Muscle layer of duodenum (tissue), 2 donors: ENCODE measurements around the gene DIP2A.
"Not testable (repeated sequence)": the region's sequence is repeated elsewhere in the genome, so short reads cannot be mapped to it uniquely, and the experiment has no call there.

Experiments
- H3K27ac ChIP-seq: one replicate; pipeline ENCODE4 v1.7.0; 2013; ENCODE audit warnings: mild to moderate bottlenecking, low read length
- H3K27me3 ChIP-seq: one replicate; pipeline ENCODE4 v1.7.0; 2013; ENCODE audit warnings: low read depth, mild to moderate bottlenecking, control low read depth, low read length
- H3K36me3 ChIP-seq, 2 donors: one replicate each; pipeline ENCODE4 v1.7.0; 2013; ENCODE audit warnings: low read length in 2 of 2, control low read depth in 1 of 2, mild to moderate bottlenecking in 1 of 2; ENCODE audit not compliant: insufficient read depth in 2 of 2, control insufficient read depth in 1 of 2
- H3K4me1 ChIP-seq, 2 donors: one replicate each; pipeline ENCODE4 v1.7.0; 2013; ENCODE audit warnings: low read length in 2 of 2, mild to moderate bottlenecking in 2 of 2, control low read depth in 1 of 2, moderate library complexity in 1 of 2; ENCODE audit not compliant: insufficient read depth in 2 of 2, control insufficient read depth in 1 of 2
- H3K4me3 ChIP-seq, 2 donors: one replicate each; pipeline ENCODE4 v1.7.0; 2013; ENCODE audit warnings: low read length in 2 of 2, low read depth in 1 of 2, mild to moderate bottlenecking in 1 of 2
- H3K9me3 ChIP-seq, 2 donors: one replicate each; pipeline ENCODE4 v1.7.0; 2013; ENCODE audit warnings: low read length in 2 of 2, control low read depth in 1 of 2, mild to moderate bottlenecking in 1 of 2; ENCODE audit not compliant: control insufficient read depth in 1 of 2
- donor health status: healthy.

DIP2A gene

DNA sequence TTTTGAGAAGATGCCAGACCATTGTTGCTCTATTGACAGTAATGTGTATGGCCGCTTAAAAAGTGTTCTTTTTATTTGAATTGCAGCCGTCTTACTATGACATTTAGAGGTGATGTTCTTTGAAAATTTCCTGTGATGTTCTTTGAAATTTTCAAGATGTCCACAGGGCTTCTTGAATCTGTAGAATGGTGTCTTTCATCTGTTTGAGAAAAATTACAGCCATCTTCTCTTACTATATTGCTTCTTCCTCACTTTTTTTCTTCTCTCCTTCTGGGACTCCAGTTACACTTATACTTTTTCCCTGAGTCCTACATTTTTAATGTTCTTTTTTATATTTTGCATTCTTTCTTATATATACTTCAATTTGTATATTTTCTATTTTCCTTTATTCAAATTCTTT lies 57.4 kb downstream of the DIP2A start:
- no peak overlapping the region for H3K27ac ChIP-seq
- peaks cover 20 to 36% of the 10 kb centered on the region in 2 donors for H3K36me3 ChIP-seq
- H3K4me3 ChIP-seq, result no peak overlapping the region

DNA sequence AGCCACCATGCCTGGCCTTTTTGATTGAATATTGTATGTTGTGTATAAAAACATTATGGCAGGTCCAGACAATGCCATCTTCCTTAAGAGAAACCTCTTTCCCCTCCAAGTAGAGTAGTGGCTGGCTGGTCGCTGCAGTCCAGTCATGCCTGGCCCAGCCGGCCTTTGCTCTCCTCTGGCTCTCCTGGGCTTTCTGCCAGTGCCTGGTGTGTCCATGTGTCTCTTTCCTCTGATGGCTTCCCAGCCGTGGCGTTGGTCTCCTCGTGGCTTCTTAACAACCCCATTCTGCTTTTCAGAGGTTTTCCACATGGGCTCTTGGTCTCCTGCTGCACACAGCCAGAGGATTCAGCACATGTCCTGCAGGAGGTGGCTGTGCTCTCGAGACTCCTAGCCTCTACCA lies 58.7 kb downstream of the DIP2A start:
- Histone ChIP-seq H3K27ac (no peak overlapping the region), H3K36me3 (peaks cover 9 to 23% of the 10 kb centered on the region in 2 donors), H3K4me1 (peaks cover 5 to 14% of the 10 kb centered on the region in 2 donors), H3K27me3 (no peaks in the 10 kb centered on the region), H3K9me3 (no peaks in the 10 kb centered on the region), H3K4me3 (no peak overlapping the region)

More for the DNA sequence above, 57.4 kb downstream of the DIP2A start:
- peaks cover 5 to 10% of the 10 kb centered on the region in 2 donors for H3K4me1 ChIP-seq
- H3K9me3 ChIP-seq, result no peaks in the 10 kb centered on the region
- H3K27me3 ChIP-seq, result no peaks in the 10 kb centered on the region

DNA sequence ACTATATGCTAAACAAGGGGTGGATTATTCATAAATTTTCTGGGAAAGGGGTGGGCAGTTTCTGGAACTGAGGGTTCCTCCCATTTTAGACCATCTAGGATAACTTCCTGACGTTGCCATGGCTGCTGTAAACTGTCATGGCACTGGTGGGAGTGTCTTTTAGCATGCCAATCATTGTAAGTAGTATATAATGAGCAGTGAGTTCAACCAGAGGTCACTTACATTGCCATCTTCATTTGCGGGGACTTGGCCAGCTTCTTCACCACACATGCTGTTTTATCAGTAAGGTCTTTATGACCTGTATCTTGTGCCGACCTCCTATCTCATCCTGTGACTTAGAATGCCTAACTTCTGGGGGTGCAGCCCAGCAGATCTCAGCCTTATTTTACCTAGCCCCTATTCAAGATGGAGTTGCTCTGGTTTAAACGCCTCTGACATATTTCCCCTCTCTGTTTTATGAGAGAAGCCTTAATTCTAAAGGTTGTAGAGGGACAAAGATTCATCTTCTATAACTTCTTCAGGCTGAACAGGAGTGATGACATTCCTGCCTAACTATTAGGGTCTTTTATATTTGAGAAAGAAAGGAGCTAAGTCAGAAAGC lies 60.4 kb downstream of the DIP2A start:
- no peaks in the 10 kb centered on the region for H3K27me3 ChIP-seq
- H3K27ac ChIP-seq, result no peak overlapping the region
- H3K4me1 ChIP-seq, result peaks cover 5 to 14% of the 10 kb centered on the region in 2 donors
- no peak overlapping the region for H3K4me3 ChIP-seq
- no peaks in the 10 kb centered on the region for H3K9me3 ChIP-seq
- peaks cover 13 to 19% of the 10 kb centered on the region in 2 donors for H3K36me3 ChIP-seq

DNA sequence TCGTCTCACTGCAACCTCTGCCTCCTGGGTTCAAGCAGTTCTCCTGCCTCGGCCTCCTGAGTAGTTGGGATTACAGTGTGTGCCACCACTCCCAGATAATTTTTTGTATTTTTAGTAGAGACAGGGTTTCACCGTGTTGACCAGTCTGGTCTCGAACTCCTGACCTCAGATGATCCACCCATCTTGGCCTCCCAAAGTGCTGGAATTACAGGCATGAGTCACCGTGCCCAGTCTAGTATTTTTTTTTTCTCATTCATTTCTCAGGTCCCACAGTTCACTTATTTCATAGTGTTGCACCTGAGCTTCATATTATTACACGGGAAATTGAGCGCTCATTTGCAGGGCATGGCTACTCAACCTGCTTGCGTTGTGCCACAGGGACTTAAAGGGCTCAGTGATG lies 68.7 kb downstream of the DIP2A start:
- H3K4me3 ChIP-seq, result not testable (repeated sequence)

DNA sequence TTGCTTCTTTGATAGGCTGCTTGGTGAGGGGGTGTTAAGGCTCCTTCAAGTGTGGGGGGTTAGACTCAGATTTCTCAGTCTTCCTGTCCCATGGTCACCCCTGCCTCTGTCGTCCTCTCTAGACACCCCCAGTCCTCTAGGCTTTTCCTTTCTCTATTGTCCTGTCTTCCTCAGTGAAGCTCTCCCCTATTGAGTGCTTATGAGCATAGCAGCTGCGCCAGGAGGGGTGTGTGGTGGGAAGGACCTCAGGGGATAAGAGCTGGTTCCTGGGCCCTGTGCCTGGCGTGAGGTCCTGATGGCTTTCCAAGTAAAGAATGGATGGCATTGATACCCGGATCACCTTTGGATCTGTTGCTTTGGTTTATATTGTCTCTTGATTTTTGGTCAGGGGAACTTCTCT lies 69.1 kb downstream of the DIP2A start:
- no peaks in the 10 kb centered on the region for H3K4me1 ChIP-seq
- no peaks in the 10 kb centered on the region for H3K9me3 ChIP-seq
- H3K4me3 ChIP-seq, result no peak overlapping the region
- peaks cover 17 to 21% of the 10 kb centered on the region in 2 donors for H3K36me3 ChIP-seq
- H3K27ac ChIP-seq, result no peak overlapping the region
- no peaks in the 10 kb centered on the region for H3K27me3 ChIP-seq

More for the DNA sequence above, 68.7 kb downstream of the DIP2A start:
- peaks cover 17% of the 10 kb centered on the region in 2 donors for H3K36me3 ChIP-seq
- not testable (repeated sequence) for H3K4me1 ChIP-seq, H3K27me3 ChIP-seq, H3K27ac ChIP-seq, H3K9me3 ChIP-seq

DNA sequence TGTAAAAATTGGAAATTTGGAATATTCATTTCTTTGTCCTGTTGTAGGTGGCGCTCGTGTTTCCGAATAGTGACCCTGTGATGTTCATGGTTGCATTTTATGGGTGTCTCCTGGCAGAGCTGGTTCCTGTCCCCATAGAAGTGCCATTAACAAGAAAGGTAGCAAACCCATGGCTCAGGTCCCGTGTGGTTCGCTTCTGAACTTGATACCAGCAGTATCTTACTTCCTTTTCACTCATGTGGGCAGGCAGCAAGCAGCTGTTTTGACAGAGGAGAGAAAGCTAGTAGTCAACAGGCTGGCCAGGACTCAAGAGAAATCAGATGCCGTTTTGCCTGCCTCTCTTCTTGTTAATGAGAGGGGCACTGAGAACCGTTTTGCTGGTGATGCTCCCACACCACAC lies 73.4 kb downstream of the DIP2A start:
- Histone ChIP-seq H3K4me3 (no peak overlapping the region), H3K27me3 (no peaks in the 10 kb centered on the region), H3K9me3 (no peaks in the 10 kb centered on the region), H3K4me1 (no peaks in the 10 kb centered on the region), H3K36me3 (peaks cover 37 to 53% of the 10 kb centered on the region in 2 donors), H3K27ac (no peak overlapping the region)

DNA sequence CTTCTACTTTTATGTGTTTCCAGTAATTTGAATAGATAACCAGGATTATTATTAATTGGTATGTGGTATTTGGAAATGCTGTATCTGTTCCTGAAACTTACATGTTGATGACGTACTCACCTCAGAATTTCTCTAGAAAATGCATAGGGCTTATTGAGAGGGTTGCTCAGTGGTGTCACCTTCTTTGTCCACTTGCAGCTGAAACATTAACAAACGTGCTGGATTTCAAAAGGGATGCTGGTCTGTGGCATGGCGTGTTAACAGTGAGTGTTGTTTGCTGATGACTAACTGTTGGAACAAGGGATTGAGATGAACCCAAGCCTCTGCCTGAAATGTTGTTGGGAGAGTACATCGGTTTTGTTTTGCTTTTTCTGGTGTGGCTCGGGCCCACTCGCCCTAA lies 78.3 kb downstream of the DIP2A start:
- no peaks in the 10 kb centered on the region for H3K9me3 ChIP-seq
- H3K4me3 ChIP-seq, result no peak overlapping the region
- no peaks in the 10 kb centered on the region for H3K27me3 ChIP-seq
- peaks cover 57 to 84% of the 10 kb centered on the region in 2 donors for H3K36me3 ChIP-seq
- H3K27ac ChIP-seq, result no peak overlapping the region
- H3K4me1 ChIP-seq, result no peaks in the 10 kb centered on the region

DNA sequence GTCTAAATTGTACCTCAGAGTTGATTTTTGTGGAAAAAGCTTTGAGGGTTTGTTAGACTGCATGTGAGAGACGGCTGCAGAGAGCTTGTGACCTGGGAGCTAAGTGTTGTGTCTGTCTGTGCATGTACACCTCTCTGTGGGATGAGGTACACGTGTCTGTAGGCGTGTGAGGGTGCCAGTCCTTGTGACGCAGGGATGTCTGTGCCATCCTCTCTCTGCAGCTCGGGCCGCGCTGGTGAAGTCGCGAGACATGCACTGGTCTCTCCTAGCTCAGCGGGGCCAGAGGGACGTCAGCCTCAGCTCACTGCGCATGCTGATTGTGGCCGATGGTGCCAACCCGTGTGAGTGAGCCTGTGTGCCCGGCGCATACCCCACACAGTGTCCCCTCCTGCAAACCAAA lies 79.6 kb downstream of the DIP2A start:
- Histone ChIP-seq H3K4me1 (no peaks in the 10 kb centered on the region), H3K27me3 (no peaks in the 10 kb centered on the region), H3K36me3 (peaks cover 57 to 86% of the 10 kb centered on the region in 2 donors), H3K9me3 (no peaks in the 10 kb centered on the region), H3K27ac (no peak overlapping the region), H3K4me3 (no peak overlapping the region)

DNA sequence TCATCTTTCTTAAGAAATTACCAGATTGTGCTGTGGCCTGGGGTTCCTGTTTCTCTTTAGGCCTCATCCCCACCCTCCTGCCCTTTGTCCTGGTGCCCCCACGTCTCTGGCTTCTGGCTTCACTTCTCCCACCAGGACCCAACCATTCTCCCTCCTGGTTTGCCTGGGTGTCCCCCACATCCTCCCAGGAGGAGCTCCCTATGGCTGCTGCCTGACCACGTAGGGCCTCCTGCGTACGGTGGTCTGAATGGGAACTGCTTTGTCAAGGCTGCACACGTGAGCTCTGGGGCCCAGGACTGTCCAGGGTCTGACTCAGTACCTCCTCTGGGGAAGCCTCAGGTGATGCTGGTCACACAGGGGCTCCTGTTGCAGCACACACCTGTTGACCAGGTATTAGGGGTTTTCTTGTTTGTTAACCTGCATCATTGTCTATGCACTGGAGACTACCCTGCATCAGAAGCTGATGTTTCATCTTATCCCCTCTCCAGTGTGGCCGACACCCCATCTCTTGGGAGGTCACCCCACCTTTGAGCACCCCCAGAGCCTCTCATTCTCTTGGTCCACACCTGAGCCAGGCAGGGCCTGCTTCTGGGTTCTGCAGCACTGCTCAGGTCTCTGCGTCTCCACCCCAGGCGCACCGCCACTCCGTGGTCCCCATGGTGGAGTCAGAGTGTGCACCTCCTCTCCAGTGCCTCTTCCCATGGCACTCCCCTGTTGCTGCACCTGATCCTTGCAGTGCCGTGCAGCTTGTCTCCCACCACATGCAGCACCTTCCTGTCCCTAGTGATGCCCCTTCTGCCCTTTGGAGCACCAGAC lies 80.4 kb downstream of the DIP2A start:
- Histone ChIP-seq H3K4me3 (no peak overlapping the region), H3K27ac (no peak overlapping the region), H3K36me3 (peaks cover 53 to 85% of the 10 kb centered on the region in 2 donors), H3K9me3 (no peaks in the 10 kb centered on the region), H3K27me3 (no peaks in the 10 kb centered on the region), H3K4me1 (no peaks in the 10 kb centered on the region)

DNA sequence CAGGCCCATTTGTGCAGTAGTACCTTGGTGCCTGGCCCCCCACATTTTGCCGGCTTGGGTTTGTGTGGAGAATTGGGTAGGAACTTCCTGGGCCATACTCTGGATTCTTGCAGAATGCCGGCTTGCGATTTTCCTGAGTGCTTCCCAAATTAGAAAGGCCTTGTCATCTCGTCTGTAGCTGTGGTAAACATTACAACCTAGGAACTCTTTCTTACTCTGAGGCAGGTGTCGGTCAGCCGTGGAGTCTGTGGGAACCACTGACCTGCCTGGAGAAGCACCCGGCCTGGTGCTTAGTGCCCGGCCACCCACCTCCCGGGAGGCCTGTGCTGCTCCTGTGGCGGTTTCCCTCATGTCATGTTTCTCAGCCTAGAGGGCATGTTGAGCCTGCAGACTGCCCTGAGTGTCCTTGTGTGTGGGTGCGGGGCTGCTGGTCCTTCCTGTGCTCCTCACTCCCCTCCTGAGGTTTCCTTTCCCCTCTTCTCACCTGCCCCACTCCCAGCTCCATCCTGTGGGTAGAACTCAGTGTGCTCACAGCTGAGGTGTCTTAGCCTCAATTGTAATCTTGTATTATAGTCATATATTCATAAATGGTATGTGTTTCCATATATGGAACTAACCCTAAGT lies 81.5 kb downstream of the DIP2A start:
- H3K9me3 ChIP-seq, result no peaks in the 10 kb centered on the region
- H3K27ac ChIP-seq, result no peak overlapping the region
- no peaks in the 10 kb centered on the region for H3K27me3 ChIP-seq
- no peaks in the 10 kb centered on the region for H3K4me1 ChIP-seq
- H3K4me3 ChIP-seq, result no peak overlapping the region
- peaks cover 48 to 79% of the 10 kb centered on the region in 2 donors for H3K36me3 ChIP-seq

DNA sequence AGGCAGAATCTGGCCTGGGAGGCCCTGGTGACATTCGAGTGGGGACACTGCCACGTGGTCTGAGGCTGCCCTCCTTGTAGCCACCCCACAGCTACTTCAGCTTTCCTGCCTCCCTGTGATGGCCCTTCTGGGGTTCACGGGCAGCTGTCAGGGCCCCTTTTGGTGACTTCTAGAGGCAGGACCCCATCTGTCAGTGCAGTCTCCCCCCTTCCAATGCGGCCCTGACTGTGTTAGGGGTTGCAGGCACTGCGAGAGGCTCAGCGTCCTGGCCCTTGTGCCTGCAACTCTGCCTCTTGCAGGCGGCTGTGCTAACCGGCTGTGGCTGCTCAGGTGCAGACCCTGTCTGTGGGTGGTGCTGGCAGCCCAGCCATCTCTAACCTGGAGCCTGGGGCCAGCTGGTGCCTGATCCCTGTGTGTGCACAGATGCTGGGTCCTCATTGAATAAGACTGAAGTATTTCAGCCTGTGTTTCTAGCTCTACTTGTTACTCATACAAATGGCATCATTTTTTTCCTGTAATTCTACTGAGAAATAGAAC lies 84.0 kb downstream of the DIP2A start:
- Histone ChIP-seq H3K4me3 (no peak overlapping the region), H3K27me3 (no peaks in the 10 kb centered on the region), H3K4me1 (no peaks in the 10 kb centered on the region), H3K9me3 (no peaks in the 10 kb centered on the region), H3K27ac (no peak overlapping the region), H3K36me3 (peaks cover 50 to 83% of the 10 kb centered on the region in 2 donors)
